Measurements from ENCODE around the gene DHCR24. TPM values are rescaled to one million over a fixed set of nuclear protein-coding genes. Genes with fewer than 3 reads are reported as not detected.
"Not testable (repeated sequence)": the region's sequence is repeated elsewhere in the genome, so short reads cannot be mapped to it uniquely, and the experiment has no call there.

Gene DHCR24
- total RNA-seq, 1 donor from 2014 or later = 12.8 TPM

DNA sequence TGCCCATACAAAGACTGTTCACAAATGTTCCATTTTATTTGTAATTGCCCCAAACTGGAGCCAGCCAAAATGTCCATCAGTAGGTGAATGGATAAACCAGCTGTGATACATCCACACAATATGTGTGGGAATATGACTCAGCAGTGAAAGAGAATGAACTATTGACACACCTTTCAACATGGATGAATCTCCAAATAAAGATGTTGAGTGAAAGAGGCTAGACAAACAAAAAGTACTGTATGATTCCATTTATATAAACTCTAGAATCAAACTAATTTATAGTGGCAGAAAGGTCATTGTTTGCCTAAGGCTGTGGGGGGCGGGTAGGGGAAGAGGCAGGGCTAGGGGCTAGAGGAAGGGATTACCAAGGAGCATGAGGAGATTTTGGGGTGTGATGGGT lies 4.5 kb downstream of the DHCR24 start:
- DNase-seq = no peak
- no peaks in the 10 kb centered on the region for H3K36me3 ChIP-seq
- no peaks in the 10 kb centered on the region for H3K27me3 ChIP-seq (ENCODE audit: low read depth)
- H3K4me1 ChIP-seq = peaks cover 18% of the 10 kb centered on the region
- intact Hi-C loops (cut with micrococcal nuclease) = no loop called here
- TF ChIP-seq, protein P1, sequence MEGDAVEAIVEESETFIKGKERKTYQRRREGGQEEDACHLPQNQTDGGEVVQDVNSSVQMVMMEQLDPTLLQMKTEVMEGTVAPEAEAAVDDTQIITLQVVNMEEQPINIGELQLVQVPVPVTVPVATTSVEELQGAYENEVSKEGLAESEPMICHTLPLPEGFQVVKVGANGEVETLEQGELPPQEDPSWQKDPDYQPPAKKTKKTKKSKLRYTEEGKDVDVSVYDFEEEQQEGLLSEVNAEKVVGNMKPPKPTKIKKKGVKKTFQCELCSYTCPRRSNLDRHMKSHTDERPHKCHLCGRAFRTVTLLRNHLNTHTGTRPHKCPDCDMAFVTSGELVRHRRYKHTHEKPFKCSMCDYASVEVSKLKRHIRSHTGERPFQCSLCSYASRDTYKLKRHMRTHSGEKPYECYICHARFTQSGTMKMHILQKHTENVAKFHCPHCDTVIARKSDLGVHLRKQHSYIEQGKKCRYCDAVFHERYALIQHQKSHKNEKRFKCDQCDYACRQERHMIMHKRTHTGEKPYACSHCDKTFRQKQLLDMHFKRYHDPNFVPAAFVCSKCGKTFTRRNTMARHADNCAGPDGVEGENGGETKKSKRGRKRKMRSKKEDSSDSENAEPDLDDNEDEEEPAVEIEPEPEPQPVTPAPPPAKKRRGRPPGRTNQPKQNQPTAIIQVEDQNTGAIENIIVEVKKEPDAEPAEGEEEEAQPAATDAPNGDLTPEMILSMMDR (IDR thresholded peaks at IDR 0.05; ENCODE audit: borderline replicate concordance) = no peak
- H3K27ac ChIP-seq (replicated peaks) = no peak overlapping the region
- H3K9me3 ChIP-seq (replicated peaks) = peaks cover 4% of the 10 kb centered on the region
- no peak overlapping the region for H3K4me3 ChIP-seq

DNA sequence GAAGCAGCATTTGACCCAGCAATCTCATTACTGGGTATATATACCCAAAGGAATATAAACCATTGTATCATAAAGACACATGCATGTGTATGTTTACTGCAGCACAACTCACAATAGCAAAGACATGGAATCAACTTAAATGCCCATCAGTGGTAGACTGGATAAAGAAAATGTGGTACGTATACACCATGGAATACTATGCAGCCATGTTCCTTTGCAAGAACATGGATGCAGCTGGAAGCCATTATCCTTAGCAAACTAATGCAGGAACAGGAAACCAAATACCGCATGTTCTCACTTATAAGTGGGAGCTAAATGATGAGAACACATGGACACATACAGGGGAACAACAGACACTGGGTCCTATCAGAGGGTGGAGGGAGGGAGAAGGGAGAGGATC lies 5.4 kb downstream of the DHCR24 start:
- H3K27me3 ChIP-seq (ENCODE audit: low read depth); H3K4me1 ChIP-seq; intact Hi-C loops (cut with micrococcal nuclease); H3K4me3 ChIP-seq; H3K36me3 ChIP-seq; DNase-seq; H3K9me3 ChIP-seq (replicated peaks); H3K27ac ChIP-seq (replicated peaks): not testable (repeated sequence)

DNA sequence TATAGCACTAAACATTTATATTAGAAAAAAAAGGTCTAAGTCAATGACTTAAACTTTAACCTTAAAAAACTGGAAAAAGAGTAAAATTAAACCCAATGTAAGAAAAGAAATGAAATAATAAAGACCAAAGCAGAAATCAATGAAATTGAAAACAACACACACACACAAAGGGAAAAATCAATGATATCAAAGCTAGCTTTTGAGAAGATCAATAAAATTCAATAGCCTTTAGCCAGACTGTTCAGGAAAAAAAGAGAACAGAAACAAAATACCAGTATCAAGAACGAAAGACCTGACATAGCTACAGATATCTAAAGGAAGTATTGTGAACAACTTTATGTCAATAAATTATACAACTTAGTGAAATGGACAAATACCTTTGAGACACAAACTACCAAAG lies 7.1 kb downstream of the DHCR24 start:
- H3K9me3 ChIP-seq (replicated peaks) = peaks cover 4% of the 10 kb centered on the region
- H3K27ac ChIP-seq (replicated peaks) = no peak overlapping the region
- no peaks in the 10 kb centered on the region for H3K4me1 ChIP-seq
- H3K36me3 ChIP-seq = peaks cover 4% of the 10 kb centered on the region
- intact Hi-C loops (cut with micrococcal nuclease) = no loop called here
- no peak for DNase-seq
- TF ChIP-seq, protein P1 (IDR thresholded peaks at IDR 0.05; ENCODE audit: borderline replicate concordance) = no peak
- no peaks in the 10 kb centered on the region for H3K27me3 ChIP-seq (ENCODE audit: low read depth)
- no peak overlapping the region for H3K4me3 ChIP-seq

DNA sequence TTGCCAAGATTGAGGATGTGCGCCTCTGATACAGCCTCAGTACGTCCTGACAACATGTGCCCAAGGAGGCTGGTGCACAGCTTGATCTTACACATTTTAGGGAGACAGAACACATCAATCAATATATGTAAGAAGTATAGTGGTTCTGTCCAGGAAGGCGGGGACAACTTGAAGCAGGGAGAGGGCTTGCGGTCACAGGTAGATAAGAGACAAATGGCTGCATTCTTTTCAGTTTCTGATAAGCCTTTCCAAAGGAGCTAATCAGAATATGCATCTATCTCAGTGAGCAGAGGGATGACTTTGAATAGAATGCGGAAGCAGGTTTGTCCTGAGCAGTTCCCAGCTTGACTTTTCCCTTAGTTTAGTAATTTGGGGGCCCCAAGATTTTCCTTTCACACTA lies 10.2 kb downstream of the DHCR24 start:
- TF ChIP-seq, protein P1 (IDR thresholded peaks at IDR 0.05; ENCODE audit: borderline replicate concordance) = no peak
- intact Hi-C loops (cut with micrococcal nuclease) = no loop called here
- Histone ChIP-seq H3K27ac (replicated peaks) (no peak overlapping the region), H3K9me3 (replicated peaks) (peaks cover 4% of the 10 kb centered on the region), H3K36me3 (peaks cover 32% of the 10 kb centered on the region), H3K4me3 (no peak overlapping the region), H3K4me1 (no peaks in the 10 kb centered on the region), H3K27me3 (ENCODE audit: low read depth) (no peaks in the 10 kb centered on the region)
- no peak for DNase-seq

DNA sequence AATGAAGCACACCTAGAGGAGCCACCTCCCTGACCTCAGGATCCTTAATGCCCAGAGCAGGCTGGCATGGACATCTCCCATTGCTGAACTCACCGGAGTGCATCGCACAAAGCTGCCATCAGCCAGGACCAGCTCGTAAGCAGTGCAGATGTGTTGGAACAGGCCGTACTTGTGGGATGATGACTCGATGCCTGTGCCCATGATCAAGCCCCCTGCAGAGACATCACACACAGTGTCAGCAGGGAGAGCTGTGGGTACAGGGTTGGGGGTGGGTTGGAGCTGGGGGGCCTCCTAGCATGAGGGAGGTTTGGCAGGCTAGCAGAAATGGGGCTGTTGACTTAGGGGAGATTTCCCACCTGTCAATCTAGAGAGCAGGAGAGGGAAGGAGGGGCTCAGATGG lies 12.0 kb downstream of the DHCR24 start:
- no peak overlapping the region for H3K27ac ChIP-seq (replicated peaks)
- peaks cover 41% of the 10 kb centered on the region for H3K36me3 ChIP-seq
- peaks cover 4% of the 10 kb centered on the region for H3K9me3 ChIP-seq (replicated peaks)
- H3K4me1 ChIP-seq = no peaks in the 10 kb centered on the region
- TF ChIP-seq, protein P1 (IDR thresholded peaks at IDR 0.05; ENCODE audit: borderline replicate concordance) = no peak
- no peaks in the 10 kb centered on the region for H3K27me3 ChIP-seq (ENCODE audit: low read depth)
- intact Hi-C loops (cut with micrococcal nuclease) = no loop called here
- no peak for DNase-seq
- no peak overlapping the region for H3K4me3 ChIP-seq

DNA sequence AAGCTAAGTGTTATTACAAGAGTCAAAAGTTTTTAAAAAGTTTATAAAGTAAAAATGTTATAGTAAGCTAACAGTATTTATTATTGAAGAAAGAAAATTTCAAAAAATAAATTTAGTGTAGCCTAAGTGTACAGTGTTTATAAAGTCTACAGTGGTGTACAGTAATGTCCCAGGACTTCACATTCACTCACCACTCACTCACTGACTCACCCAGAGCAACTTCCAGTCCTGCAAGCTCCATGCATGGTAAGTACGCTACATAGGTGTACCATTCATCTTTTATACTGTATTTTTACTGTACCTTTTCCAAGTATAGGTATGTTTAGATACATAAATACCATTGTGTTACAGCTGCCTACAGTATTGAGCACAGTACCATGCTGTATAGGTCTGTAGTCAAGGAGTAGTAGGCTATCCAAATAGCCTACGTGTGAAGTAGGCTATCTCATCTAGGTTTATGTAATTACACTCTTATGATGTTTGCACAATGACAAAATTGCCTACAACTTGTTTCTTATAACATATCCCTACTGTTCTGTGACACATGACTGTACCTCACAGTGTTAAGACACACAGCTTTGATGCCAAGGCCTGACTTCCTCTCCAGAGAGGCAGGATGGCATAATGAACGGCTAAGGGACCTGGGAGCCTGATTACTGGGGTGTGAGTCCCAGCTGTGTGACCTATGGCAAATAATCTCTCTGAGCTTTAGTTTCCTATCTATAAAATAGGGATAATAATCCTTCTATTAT lies 12.7 kb downstream of the DHCR24 start:
- Histone ChIP-seq H3K9me3 (replicated peaks) (peaks cover 4% of the 10 kb centered on the region), H3K27ac (replicated peaks) (no peak overlapping the region), H3K4me1 (no peaks in the 10 kb centered on the region), H3K27me3 (ENCODE audit: low read depth) (no peaks in the 10 kb centered on the region), H3K36me3 (peaks cover 41% of the 10 kb centered on the region), H3K4me3 (no peak overlapping the region)
- TF ChIP-seq, protein P1 (IDR thresholded peaks at IDR 0.05; ENCODE audit: borderline replicate concordance) = no peak
- no peak for DNase-seq
- intact Hi-C loops (cut with micrococcal nuclease) = no loop called here
